Measurements from ENCODE around the gene APOO. TPM values are rescaled to one million over a fixed set of nuclear protein-coding genes. Genes with fewer than 3 reads are reported as not detected.

APOO gene
- total and polyA plus RNA-seq, 2 of the 13 experiments (the other 11 are each of a cell fraction or from before 2014, with no cell fraction given): 9.7 to 22.1 TPM

Other genes starting within 250 kb of the APOO start
- gene PRDX4, start 240.4 kb downstream of the APOO start, total RNA-seq (2016; rRNA removed; fragmentation: Illumina TruSeq; extraction: Trizol): 126 and 252 TPM in 2 replicates
- gene PRDX4, start 240.4 kb downstream of the APOO start, polyA plus RNA-seq (2011; rRNA removed): 168 and 217 TPM in 2 replicates
- 35.1 and 36.9 TPM in 2 replicates for gene ACOT9, start 164.7 kb downstream of the APOO start, total RNA-seq (2016; rRNA removed; fragmentation: Illumina TruSeq; extraction: Trizol)
- 28.7 and 33.3 TPM in 2 replicates for gene ACOT9, start 164.7 kb downstream of the APOO start, polyA plus RNA-seq (2011; rRNA removed)
- 216 and 237 TPM in 2 replicates for gene SAT1, start 124.8 kb downstream of the APOO start, total RNA-seq (2016; rRNA removed; fragmentation: Illumina TruSeq; extraction: Trizol)
- gene SAT1, start 124.8 kb downstream of the APOO start, polyA plus RNA-seq (2011; rRNA removed): 1,213 and 1,243 TPM in 2 replicates
- not detected in 2 replicates for gene CXorf58, start 68 bp upstream of the APOO start, total RNA-seq (2016; rRNA removed; fragmentation: Illumina TruSeq; extraction: Trizol)
- gene CXorf58, start 68 bp upstream of the APOO start, polyA plus RNA-seq (2011; rRNA removed): not detected in 2 replicates
- gene KLHL15, start 119.2 kb upstream of the APOO start, total RNA-seq (2016; rRNA removed; fragmentation: Illumina TruSeq; extraction: Trizol): 5.5 and 6.9 TPM in 2 replicates
- 2.1 and 2.8 TPM in 2 replicates for gene KLHL15, start 119.2 kb upstream of the APOO start, polyA plus RNA-seq (2011; rRNA removed)
- 183 and 238 TPM in 2 replicates for gene EIF2S3, start 147.0 kb upstream of the APOO start, total RNA-seq (2016; rRNA removed; fragmentation: Illumina TruSeq; extraction: Trizol)
- gene EIF2S3, start 147.0 kb upstream of the APOO start, polyA plus RNA-seq (2011; rRNA removed): 60.2 and 61.0 TPM in 2 replicates
- 37.3 and 66.3 TPM in 2 replicates for gene ZFX, start 241.8 kb upstream of the APOO start, total RNA-seq (2016; rRNA removed; fragmentation: Illumina TruSeq; extraction: Trizol)
- 13.8 and 14.9 TPM in 2 replicates for gene ZFX, start 241.8 kb upstream of the APOO start, polyA plus RNA-seq (2011; rRNA removed)